Right atrium auricular region (tissue), 2 donors: ENCODE results near the gene SLC8A3. TPM values are rescaled to one million over a fixed set of nuclear protein-coding genes. Genes with fewer than 3 reads are reported as not detected.

Source experiments
- DNase-seq: peaks from one replicate; pipeline ENCODE4 v3.0.0-alpha.2; 2019; ENCODE audit warnings: low spot score
- H3K27ac ChIP-seq, 2 donors: fragments of 200-600 bp; sonication (generic); 1 replicate in 1 of 2; 2 replicates in 1 of 2; pipeline ENCODE4 v1.5.1; 2016 to 2019
- H3K27me3 ChIP-seq, 2 donors: fragments of 200-600 bp; sonication (generic); one replicate each; pipeline versions ENCODE4 v1.5.1 to v1.6.0; 2017 to 2019
- H3K36me3 ChIP-seq: fragments of 200-600 bp; sonication (generic); one replicate; pipeline ENCODE4 v1.5.1; 2016
- H3K4me1 ChIP-seq, 2 donors: fragments of 200-600 bp; sonication (generic); one replicate each; pipeline versions ENCODE4 v1.5.1 to v1.6.0; 2017 to 2019
- H3K4me3 ChIP-seq, 2 donors: fragments of 200-600 bp; sonication (generic); 1 replicate in 1 of 2; 2 replicates in 1 of 2; pipeline ENCODE4 v1.5.1; 2017 to 2019; ENCODE audit warnings: mild to moderate bottlenecking in 1 of 2, moderate library complexity in 1 of 2
- H3K9me3 ChIP-seq, 2 donors: fragments of 200-600 bp; sonication (generic); one replicate each; pipeline ENCODE4 v1.5.1; 2019
- total RNA-seq, 2 donors: library from RNA; depleted of rRNA; stranded (reverse); fragments of >200 nt; gene quantifications; one replicate each; pipeline ENCODE4 v1.1.0, GENCODE V29; 2016
- TF ChIP-seq, protein P1 (sequence below), 2 donors: fragments of 200-600 bp; sonication (generic); IDR thresholded peaks; one replicate each; pipeline ENCODE4 v1.5.1; 2019; ENCODE audit warnings: antibody characterized with exemption in 2 of 2

Gene SLC8A3
- total RNA-seq, 2 donors from 2014 or later: 1.3 to 1.4 TPM

DNA sequence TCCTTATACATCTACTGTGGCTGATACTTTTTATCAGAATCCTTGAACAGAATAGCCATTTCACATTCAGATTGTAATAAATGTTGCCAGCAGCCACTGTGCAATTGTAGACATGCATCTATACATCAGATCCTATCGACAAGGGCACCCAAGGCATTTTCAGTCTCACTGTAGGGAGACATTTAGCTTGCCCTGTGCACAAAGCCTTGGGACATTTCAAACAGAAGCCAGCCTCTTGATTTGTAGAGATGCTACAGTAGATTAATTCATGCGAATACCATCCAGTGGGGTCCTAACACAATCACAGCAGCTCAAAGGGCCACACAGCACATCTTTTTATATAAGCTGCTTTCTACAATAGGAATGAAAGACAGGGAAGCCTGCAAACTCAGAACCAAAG, 81.4 kb downstream of the SLC8A3 start:
- H3K4me1 ChIP-seq: no peaks in the 10 kb centered on the region
- no peak overlapping the region for H3K4me3 ChIP-seq
- DNase-seq: no peak
- H3K27me3 ChIP-seq: no peaks in the 10 kb centered on the region
- no peaks in the 10 kb centered on the region for H3K9me3 ChIP-seq
- no peak overlapping the region for H3K27ac ChIP-seq
- no peaks in the 10 kb centered on the region for H3K36me3 ChIP-seq
- TF ChIP-seq, protein P1, sequence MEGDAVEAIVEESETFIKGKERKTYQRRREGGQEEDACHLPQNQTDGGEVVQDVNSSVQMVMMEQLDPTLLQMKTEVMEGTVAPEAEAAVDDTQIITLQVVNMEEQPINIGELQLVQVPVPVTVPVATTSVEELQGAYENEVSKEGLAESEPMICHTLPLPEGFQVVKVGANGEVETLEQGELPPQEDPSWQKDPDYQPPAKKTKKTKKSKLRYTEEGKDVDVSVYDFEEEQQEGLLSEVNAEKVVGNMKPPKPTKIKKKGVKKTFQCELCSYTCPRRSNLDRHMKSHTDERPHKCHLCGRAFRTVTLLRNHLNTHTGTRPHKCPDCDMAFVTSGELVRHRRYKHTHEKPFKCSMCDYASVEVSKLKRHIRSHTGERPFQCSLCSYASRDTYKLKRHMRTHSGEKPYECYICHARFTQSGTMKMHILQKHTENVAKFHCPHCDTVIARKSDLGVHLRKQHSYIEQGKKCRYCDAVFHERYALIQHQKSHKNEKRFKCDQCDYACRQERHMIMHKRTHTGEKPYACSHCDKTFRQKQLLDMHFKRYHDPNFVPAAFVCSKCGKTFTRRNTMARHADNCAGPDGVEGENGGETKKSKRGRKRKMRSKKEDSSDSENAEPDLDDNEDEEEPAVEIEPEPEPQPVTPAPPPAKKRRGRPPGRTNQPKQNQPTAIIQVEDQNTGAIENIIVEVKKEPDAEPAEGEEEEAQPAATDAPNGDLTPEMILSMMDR (IDR thresholded peaks at IDR 0.05): no peak

DNA sequence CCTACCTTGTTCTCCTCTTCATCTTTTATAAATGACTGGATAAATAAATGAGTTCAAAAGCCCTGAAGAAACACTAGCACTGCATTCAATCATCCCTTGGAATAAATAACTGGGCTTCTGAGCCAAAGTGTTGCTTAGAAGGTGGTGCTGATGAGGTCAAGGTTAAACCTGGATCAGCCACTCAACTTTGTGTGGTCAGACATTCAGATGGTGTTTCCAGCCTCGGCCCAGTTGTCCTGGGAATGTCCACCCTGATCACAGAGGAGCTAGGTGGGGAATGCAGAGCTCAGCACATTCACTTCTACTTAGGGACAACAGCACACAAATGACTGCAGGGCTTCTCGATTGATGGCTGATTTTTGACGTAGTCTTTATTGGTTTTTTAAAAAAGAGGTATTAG, 88.7 kb downstream of the SLC8A3 start:
- no peaks in the 10 kb centered on the region for H3K9me3 ChIP-seq
- peaks cover 0 to 10% of the 10 kb centered on the region in 2 donors for H3K4me1 ChIP-seq
- no peak for DNase-seq
- no peak overlapping the region for H3K27ac ChIP-seq
- no peaks in the 10 kb centered on the region for H3K27me3 ChIP-seq
- TF ChIP-seq, protein P1 (IDR thresholded peaks at IDR 0.05): no peak
- no peak overlapping the region for H3K4me3 ChIP-seq
- H3K36me3 ChIP-seq: no peaks in the 10 kb centered on the region

DNA sequence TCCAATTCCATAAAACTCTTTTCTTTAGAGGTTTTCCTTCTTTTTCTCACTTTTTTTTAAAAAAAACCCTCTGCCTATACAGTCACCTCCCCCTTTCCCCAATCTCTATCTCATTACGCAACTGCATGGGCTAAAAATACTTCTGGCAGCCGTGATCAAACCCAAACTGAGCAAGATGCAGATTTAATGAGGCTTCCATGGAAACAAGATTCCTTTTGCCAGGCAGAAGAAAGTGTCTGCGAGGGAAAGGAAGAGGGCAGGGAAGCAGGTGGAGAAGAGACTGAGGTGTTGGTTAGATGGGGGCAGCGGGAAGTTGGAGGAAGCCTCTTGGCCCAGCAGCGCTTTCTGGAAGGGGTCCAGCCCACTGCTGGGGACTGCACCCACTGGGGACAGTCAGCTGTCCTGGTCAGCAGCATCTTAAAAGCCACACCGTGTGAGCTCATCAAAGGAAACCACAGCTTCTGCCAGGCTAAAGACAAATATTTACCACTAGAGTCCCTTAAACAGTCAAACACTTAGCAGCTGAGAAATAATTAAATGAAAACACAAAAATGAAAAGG, 90.4 kb downstream of the SLC8A3 start:
- TF ChIP-seq, protein P1 (IDR thresholded peaks at IDR 0.05): no peak
- H3K4me3 ChIP-seq: no peak overlapping the region
- H3K4me1 ChIP-seq: peaks cover 0 to 10% of the 10 kb centered on the region in 2 donors
- H3K27me3 ChIP-seq: no peaks in the 10 kb centered on the region
- DNase-seq: no peak
- H3K27ac ChIP-seq: no peak overlapping the region
- no peaks in the 10 kb centered on the region for H3K9me3 ChIP-seq
- no peaks in the 10 kb centered on the region for H3K36me3 ChIP-seq

DNA sequence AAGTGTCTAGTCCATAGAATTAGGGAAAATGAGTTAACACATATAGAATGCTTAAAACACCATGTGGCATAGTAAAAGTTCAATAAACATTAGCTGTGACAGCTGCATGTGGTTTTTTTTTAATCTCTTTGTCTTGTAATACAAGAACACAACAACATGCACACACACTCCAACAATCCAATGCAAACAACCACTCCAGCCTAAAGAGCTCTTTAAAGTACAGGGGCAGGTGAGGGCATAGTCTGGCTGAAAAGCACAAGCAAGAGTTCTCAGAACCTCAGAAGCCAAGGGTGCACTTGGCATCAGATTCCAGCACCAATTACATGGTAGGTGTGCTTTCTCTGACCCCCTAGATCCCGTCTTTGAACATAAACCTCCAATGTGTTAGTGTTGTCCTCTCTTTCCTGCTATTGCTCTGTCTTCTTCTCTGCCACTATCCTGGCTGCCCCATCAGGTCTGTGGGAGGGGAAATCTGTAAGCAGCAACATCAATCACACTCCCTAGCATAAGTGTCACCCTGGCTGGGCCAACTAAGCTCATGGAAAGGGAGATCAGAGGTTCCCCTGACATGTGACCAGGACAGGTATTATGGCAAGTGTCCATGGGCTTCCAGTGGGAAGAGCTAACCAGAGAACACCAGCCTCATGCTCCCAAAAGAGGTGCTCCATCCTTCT, 91.0 kb downstream of the SLC8A3 start:
- TF ChIP-seq, protein P1 (IDR thresholded peaks at IDR 0.05): no peak
- H3K36me3 ChIP-seq: no peaks in the 10 kb centered on the region
- no peak overlapping the region for H3K27ac ChIP-seq
- H3K9me3 ChIP-seq: no peaks in the 10 kb centered on the region
- no peak for DNase-seq
- no peaks in the 10 kb centered on the region for H3K27me3 ChIP-seq
- peaks cover 0 to 10% of the 10 kb centered on the region in 2 donors for H3K4me1 ChIP-seq
- no peak overlapping the region for H3K4me3 ChIP-seq

DNA sequence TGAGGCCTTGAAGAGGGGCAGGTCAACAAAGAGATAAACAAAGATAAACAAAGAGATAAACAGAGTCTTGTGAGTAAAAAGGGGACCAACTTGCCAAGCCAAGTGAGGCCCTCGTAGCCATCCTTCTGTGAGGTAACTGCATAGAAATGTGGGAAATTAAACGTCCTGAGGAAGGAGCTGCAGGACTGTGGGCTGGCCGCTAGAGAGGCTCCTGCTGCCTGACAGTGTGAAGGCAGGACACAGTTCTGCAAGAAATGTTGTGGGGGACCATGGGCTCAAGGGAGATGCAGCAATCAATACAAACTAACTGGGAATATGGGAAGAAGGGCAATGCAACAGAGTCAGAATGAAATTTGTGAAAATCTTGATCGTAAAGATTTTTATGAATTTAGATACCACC, 91.9 kb downstream of the SLC8A3 start:
- no peak for DNase-seq
- Histone ChIP-seq H3K4me1 (peaks cover 0 to 10% of the 10 kb centered on the region in 2 donors), H3K36me3 (no peaks in the 10 kb centered on the region), H3K27me3 (no peaks in the 10 kb centered on the region), H3K27ac (no peak overlapping the region), H3K4me3 (no peak overlapping the region), H3K9me3 (no peaks in the 10 kb centered on the region)
- TF ChIP-seq, protein P1 (IDR thresholded peaks at IDR 0.05): no peak
